SU-DHL-6 (cell line): ENCODE measurements around the gene NDUFA8.

Experiments used
- CTCF ChIP-seq: fragments of 200-600 bp; sonication (generic); IDR thresholded peaks from one replicate; pipeline ENCODE4 v1.5.1; 2017; ENCODE audit warnings: antibody characterized with exemption, mild to moderate bottlenecking, low read length, moderate library complexity; ENCODE audit not compliant: insufficient read depth, poor library complexity, severe bottlenecking
- EZH2phosphoT487 ChIP-seq: fragments of 200-600 bp; sonication (generic), shearing (Covaris generic); conservative IDR thresholded peaks from 2 replicates; pipeline ENCODE4 v1.6.1; 2018; ENCODE audit warnings: mild to moderate bottlenecking, antibody characterized with exemption, low read length, moderate library complexity, mixed read lengths

GRCh38 chr9:122186301-122186700, 26.7 kb upstream of the NDUFA8 start:
- TF ChIP-seq CTCF (no peak), EZH2phosphoT487 (no peak)
